HepG2 (cell line): ENCODE results near the gene DEPDC5. TPM values are rescaled to one million over a fixed set of nuclear protein-coding genes. Genes with fewer than 3 reads are reported as not detected.

ENCODE experiments used
- CREB1 ChIP-seq, 2 experiments: fragments of 450-650 bp in 1 of 2; IDR thresholded peaks; 2 replicates each; pipeline ENCODE4 v1.6.1; 2016 to 2017; ENCODE audit warnings: control low read depth in 1 of 2, mild to moderate bottlenecking in 1 of 2, missing compliant biosample characterization in 1 of 2, missing genetic modification characterization in 1 of 2
- ZBTB38 ChIP-seq: sonication (generic); formaldehyde crosslinking; IDR thresholded peaks from 2 replicates; pipeline ENCODE4 v1.5.1; 2020; ENCODE audit warnings: mild to moderate bottlenecking, missing genetic modification reagents
- ZFP90 ChIP-seq: sonication (generic); formaldehyde crosslinking; IDR thresholded peaks from 2 replicates; pipeline ENCODE4 v1.8.0; 2022; ENCODE audit warnings: missing genetic modification reagents, mild to moderate bottlenecking, inconsistent platforms, borderline replicate concordance
- polyA plus RNA-seq, 8 experiments: library from polyadenylated mRNA; depleted of rRNA in 3 of 8; stranded (reverse) in 7 of 8; unstranded in 1 of 8; fragments of >200 nt; fragmentation: Illumina TruSeq in 4 of 8; extraction: Trizol in 4 of 8; gene quantifications; 2 replicates each; pipeline versions ENCODE4 v1.2.1 to v1.2.3, GENCODE V29; 2011 to 2016; ENCODE audit warnings: low read depth in 4 of 8, missing spikeins in 1 of 8, mixed read lengths in 1 of 8; ENCODE audit not compliant: insufficient read depth in 1 of 8
- total RNA-seq, 5 experiments: library from RNA; depleted of rRNA; stranded (reverse); fragments of >200 nt; fragmentation: Illumina TruSeq; extraction: Trizol; gene quantifications; 2 replicates each; pipeline ENCODE4 v1.2.3, GENCODE V29; 2016; ENCODE audit warnings: low read depth in 1 of 5
- TF ChIP-seq, protein P1 (sequence below): sonication (generic); formaldehyde crosslinking; IDR thresholded peaks from 2 replicates; pipeline ENCODE4 v1.5.1; 2020; ENCODE audit warnings: missing genetic modification reagents, mild to moderate bottlenecking, borderline replicate concordance
- TF ChIP-seq, protein P2 (sequence below): sonication (generic); formaldehyde crosslinking; IDR thresholded peaks from 2 replicates; pipeline ENCODE4 v1.8.1; 2023; ENCODE audit warnings: mild to moderate bottlenecking, missing genetic modification reagents, borderline replicate concordance
- TF ChIP-seq, protein P3 (sequence below): sonication (generic); formaldehyde crosslinking; IDR thresholded peaks from 2 replicates; pipeline ENCODE4 v1.4.0; 2020; ENCODE audit warnings: missing genetic modification reagents, borderline replicate concordance

The DEPDC5 gene
- total and polyA plus RNA-seq, 2 of the 13 experiments (the other 11 are each of a cell fraction or from before 2014, with no cell fraction given): 9.8 to 12.4 TPM

DNA sequence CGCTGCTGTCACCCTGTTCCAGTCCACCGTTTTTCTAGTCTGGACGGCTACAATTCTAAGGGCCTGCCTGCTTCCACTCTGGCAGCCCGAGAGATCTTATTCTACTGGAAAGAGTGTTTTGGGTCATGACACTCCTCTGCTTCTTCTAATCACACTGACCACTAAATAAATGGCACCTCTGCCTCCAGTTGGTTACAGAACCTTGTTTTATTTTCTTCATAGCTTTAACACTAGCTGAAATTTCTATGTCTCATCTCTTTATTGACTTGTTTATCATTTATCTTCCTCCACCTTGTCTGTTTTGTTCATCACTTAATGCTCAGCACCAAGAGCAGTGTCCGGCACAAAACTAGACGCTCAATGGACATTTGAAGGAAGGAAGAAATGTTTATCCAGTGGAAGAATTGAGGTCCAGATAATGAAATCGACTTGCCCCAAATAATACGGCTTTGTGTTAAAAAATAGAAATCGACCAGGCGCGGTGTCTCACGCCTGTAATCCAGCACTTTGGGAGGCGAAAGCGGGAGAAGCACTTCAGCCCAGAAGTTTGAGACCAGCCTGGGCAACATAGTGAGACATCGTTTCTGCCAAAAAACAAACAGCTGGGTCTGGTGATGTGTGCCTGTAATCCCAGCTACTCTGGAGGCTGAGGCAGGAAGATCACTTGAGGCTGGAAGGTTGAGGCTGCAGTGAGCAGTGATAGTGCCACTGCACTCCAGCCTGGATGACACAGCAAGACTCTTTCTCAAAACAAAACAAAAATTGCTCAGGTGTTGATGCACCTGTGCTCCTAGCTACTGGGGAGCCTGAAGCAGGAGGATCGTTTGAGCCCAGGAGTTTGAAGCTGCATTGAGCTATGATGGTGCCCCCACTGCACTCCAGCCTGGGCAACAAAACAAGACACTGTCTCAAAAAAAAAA, 3.2 kb upstream of the DEPDC5 start (continued):
- TF ChIP-seq, protein P1, sequence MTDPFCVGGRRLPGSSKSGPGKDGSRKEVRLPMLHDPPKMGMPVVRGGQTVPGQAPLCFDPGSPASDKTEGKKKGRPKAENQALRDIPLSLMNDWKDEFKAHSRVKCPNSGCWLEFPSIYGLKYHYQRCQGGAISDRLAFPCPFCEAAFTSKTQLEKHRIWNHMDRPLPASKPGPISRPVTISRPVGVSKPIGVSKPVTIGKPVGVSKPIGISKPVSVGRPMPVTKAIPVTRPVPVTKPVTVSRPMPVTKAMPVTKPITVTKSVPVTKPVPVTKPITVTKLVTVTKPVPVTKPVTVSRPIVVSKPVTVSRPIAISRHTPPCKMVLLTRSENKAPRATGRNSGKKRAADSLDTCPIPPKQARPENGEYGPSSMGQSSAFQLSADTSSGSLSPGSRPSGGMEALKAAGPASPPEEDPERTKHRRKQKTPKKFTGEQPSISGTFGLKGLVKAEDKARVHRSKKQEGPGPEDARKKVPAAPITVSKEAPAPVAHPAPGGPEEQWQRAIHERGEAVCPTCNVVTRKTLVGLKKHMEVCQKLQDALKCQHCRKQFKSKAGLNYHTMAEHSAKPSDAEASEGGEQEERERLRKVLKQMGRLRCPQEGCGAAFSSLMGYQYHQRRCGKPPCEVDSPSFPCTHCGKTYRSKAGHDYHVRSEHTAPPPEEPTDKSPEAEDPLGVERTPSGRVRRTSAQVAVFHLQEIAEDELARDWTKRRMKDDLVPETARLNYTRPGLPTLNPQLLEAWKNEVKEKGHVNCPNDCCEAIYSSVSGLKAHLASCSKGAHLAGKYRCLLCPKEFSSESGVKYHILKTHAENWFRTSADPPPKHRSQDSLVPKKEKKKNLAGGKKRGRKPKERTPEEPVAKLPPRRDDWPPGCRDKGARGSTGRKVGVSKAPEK: no peak
- TF ChIP-seq ZFP90 (CRISPR knock-in tag): 0 out of 2 replicates have a peak, but pooled peaks have one; percentile 11
- TF ChIP-seq ZBTB38 (CRISPR knock-in tag): 0 out of 2 replicates have a peak, but pooled peaks have one; percentile 33
- TF ChIP-seq, protein P2, sequence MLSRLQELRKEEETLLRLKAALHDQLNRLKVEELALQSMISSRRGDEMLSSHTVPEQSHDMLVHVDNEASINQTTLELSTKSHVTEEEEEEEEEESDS (CRISPR knock-in tag): 0 out of 2 replicates have a peak, but pooled peaks have one; percentile 21
- TF ChIP-seq, protein P3, sequence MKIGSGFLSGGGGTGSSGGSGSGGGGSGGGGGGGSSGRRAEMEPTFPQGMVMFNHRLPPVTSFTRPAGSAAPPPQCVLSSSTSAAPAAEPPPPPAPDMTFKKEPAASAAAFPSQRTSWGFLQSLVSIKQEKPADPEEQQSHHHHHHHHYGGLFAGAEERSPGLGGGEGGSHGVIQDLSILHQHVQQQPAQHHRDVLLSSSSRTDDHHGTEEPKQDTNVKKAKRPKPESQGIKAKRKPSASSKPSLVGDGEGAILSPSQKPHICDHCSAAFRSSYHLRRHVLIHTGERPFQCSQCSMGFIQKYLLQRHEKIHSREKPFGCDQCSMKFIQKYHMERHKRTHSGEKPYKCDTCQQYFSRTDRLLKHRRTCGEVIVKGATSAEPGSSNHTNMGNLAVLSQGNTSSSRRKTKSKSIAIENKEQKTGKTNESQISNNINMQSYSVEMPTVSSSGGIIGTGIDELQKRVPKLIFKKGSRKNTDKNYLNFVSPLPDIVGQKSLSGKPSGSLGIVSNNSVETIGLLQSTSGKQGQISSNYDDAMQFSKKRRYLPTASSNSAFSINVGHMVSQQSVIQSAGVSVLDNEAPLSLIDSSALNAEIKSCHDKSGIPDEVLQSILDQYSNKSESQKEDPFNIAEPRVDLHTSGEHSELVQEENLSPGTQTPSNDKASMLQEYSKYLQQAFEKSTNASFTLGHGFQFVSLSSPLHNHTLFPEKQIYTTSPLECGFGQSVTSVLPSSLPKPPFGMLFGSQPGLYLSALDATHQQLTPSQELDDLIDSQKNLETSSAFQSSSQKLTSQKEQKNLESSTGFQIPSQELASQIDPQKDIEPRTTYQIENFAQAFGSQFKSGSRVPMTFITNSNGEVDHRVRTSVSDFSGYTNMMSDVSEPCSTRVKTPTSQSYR (CRISPR knock-in tag): no peak
- TF ChIP-seq CREB1 (IDR thresholded peaks at IDR 0.05): no peak
- TF ChIP-seq CREB1 (CRISPR knock-in tag; IDR thresholded peaks at IDR 0.05): peak; percentile 12; the same call in 1 of the 2 replicates
- TF ChIP-seq, all 625 proteins: peak for 10
